SK-N-SH (cell line): ENCODE measurements around the gene SCAANT1. TPM values are rescaled to one million over a fixed set of nuclear protein-coding genes. Genes with fewer than 3 reads are reported as not detected.

Experiments
- CTCF ChIA-PET: fragments of 300-600, 350-600 bp; formaldehyde crosslinking; extraction: SDS; loops from one replicate; lab custom pipeline; 2021; lab: Yijun Ruan, JAX
- POLR2A ChIA-PET: fragments of 350-600 bp; sonication (Branson Sonifier 250); formaldehyde crosslinking; extraction: SDS; loops from one replicate; lab custom pipeline; 2020; ENCODE audit warnings: antibody characterized with exemption, inconsistent platforms; lab: Yijun Ruan, JAX
- DNase-seq: peaks from one replicate; pipeline ENCODE4 v3.0.0; 2012
- H2AFZ ChIP-seq: fragments of 200-600 bp; sonication (generic); 2 replicates; pipeline ENCODE4 v1.8.1; 2016; ENCODE audit warnings: antibody characterized with exemption, mild to moderate bottlenecking, low read depth
- H3F3A ChIP-seq: fragments of 200-600 bp; sonication (generic); replicated peaks from 2 replicates; pipeline ENCODE3; 2016; ENCODE audit warnings: antibody characterized with exemption, mild to moderate bottlenecking; ENCODE audit not compliant: insufficient read depth
- H3K27ac ChIP-seq, 2 experiments: fragments of 200-500 bp in 1 of 2; fragments of 200-600 bp in 1 of 2; sonication (Bioruptor generic) in 1 of 2; sonication (generic), shearing (Covaris generic) in 1 of 2; 2 replicates each; pipeline versions ENCODE4 v1.5.1 to v1.6.1; 2014 to 2016; ENCODE audit warnings: low read depth in 2 of 2, inconsistent platforms in 1 of 2, low read length in 1 of 2, mild to moderate bottlenecking in 1 of 2, mixed read lengths in 1 of 2
- H3K27me3 ChIP-seq: fragments of 200-600 bp; sonication (generic), shearing (Covaris generic); 2 replicates; pipeline ENCODE4 v1.6.1; 2016; ENCODE audit warnings: mixed run types; ENCODE audit not compliant: insufficient read depth
- H3K36me3 ChIP-seq, 2 experiments: fragments of 200-500 bp in 1 of 2; fragments of 200-600 bp in 1 of 2; sonication (Bioruptor generic) in 1 of 2; sonication (generic) in 1 of 2; replicated peaks in 1 of 2; 2 replicates each; pipeline versions ENCODE3 to v1.5.1; 2014 to 2016; ENCODE audit warnings: low read length in 1 of 2, mild to moderate bottlenecking in 1 of 2; ENCODE audit not compliant: insufficient read depth in 2 of 2, control insufficient read depth in 1 of 2
- H3K4me1 ChIP-seq, 2 experiments: fragments of 200-500 bp in 1 of 2; fragments of 200-600 bp in 1 of 2; sonication (Bioruptor generic) in 1 of 2; sonication (generic), shearing (Covaris generic) in 1 of 2; 2 replicates each; pipeline versions ENCODE4 v1.5.1 to v1.6.1; 2014 to 2016; ENCODE audit warnings: low read depth in 1 of 2, low read length in 1 of 2, mixed run types in 1 of 2; ENCODE audit not compliant: insufficient read depth in 2 of 2, control insufficient read depth in 1 of 2
- H3K4me2 ChIP-seq: fragments of 200-600 bp; sonication (generic), shearing (Covaris generic); 2 replicates; pipeline ENCODE4 v1.6.1; 2017; ENCODE audit warnings: mixed run types
- H3K4me3 ChIP-seq, 2 experiments: fragments of 200-500 bp in 1 of 2; fragments of 200-600 bp in 1 of 2; sonication (Bioruptor generic) in 1 of 2; sonication (generic), shearing (Covaris generic) in 1 of 2; 2 replicates each; pipeline versions ENCODE4 v1.5.1 to v1.8.1; 2014 to 2016; ENCODE audit warnings: low read depth in 2 of 2, inconsistent platforms in 1 of 2, low read length in 1 of 2, mild to moderate bottlenecking in 1 of 2, mixed read lengths in 1 of 2, moderate library complexity in 1 of 2
- H3K79me2 ChIP-seq: fragments of 200-600 bp; sonication (generic); 2 replicates; pipeline ENCODE4 v1.8.1; 2017; ENCODE audit warnings: mild to moderate bottlenecking; ENCODE audit not compliant: insufficient read depth
- H3K9ac ChIP-seq: fragments of 200-600 bp; sonication (generic); 2 replicates; pipeline ENCODE4 v1.6.1; 2017; ENCODE audit warnings: mixed run types
- H3K9me2 ChIP-seq: fragments of 200-600 bp; sonication (generic); 2 replicates; pipeline ENCODE4 v1.6.1; 2017; ENCODE audit warnings: mixed run types
- H3K9me3 ChIP-seq: fragments of 200-600 bp; sonication (generic); 2 replicates; pipeline ENCODE4 v1.6.1; 2017; ENCODE audit warnings: mixed run types, mild to moderate bottlenecking, moderate library complexity
- H4K20me1 ChIP-seq: fragments of 200-600 bp; sonication (generic); 2 replicates; pipeline ENCODE4 v1.6.1; 2017; ENCODE audit warnings: mild to moderate bottlenecking, mixed run types; ENCODE audit not compliant: insufficient read depth
- CHD2 ChIP-seq: fragments of 150-350 bp; IDR thresholded peaks from 2 replicates; pipeline ENCODE4 v1.6.1; 2018; ENCODE audit warnings: low read length; ENCODE audit not compliant: partially characterized antibody
- ELF1 ChIP-seq: IDR thresholded peaks from 2 replicates; pipeline ENCODE4 v1.4.0; 2012
- EP300 ChIP-seq, 2 experiments: IDR thresholded peaks; 2 replicates each; pipeline versions ENCODE4 v1.4.0 to v1.6.1; 2012; ENCODE audit warnings: borderline replicate concordance in 1 of 2, low read depth in 1 of 2, low read length in 1 of 2
- FOXJ3 ChIP-seq: sonication (generic); formaldehyde crosslinking; IDR thresholded peaks from 2 replicates; pipeline ENCODE4 v1.5.1; 2020; ENCODE audit warnings: mild to moderate bottlenecking, missing genetic modification reagents
- JUND ChIP-seq: IDR thresholded peaks from 2 replicates; pipeline ENCODE4 v1.4.0; 2012
- MAX ChIP-seq: IDR thresholded peaks from 2 replicates; pipeline ENCODE4 v1.4.0; 2012; ENCODE audit warnings: low read depth
- MEF2A ChIP-seq: IDR thresholded peaks from 2 replicates; pipeline ENCODE4 v1.4.0; 2012; ENCODE audit warnings: low read depth, borderline replicate concordance
- MXI1 ChIP-seq: IDR thresholded peaks from 2 replicates; pipeline ENCODE4 v1.6.1; 2012; ENCODE audit warnings: mild to moderate bottlenecking, low read depth, low read length, improper control_type of control experiment
- NFIC ChIP-seq: IDR thresholded peaks from 2 replicates; pipeline ENCODE4 v1.4.0; 2012; ENCODE audit warnings: borderline replicate concordance
- POLR2AphosphoS5 ChIP-seq: IDR thresholded peaks from 2 replicates; pipeline ENCODE4 v1.6.1; 2012; ENCODE audit warnings: low read depth, low read length
- RAD21 ChIP-seq: IDR thresholded peaks from 2 replicates; pipeline ENCODE4 v1.6.1; 2012; ENCODE audit warnings: mild to moderate bottlenecking, low read length
- RCOR1 ChIP-seq: fragments of 150-350 bp; IDR thresholded peaks from 2 replicates; pipeline ENCODE4 v1.6.1; 2017; ENCODE audit warnings: antibody characterized with exemption, low read length
- REST ChIP-seq: IDR thresholded peaks from 2 replicates; pipeline ENCODE4 v1.6.1; 2012; ENCODE audit warnings: mild to moderate bottlenecking, low read depth, low read length, moderate library complexity
- SIN3A ChIP-seq: IDR thresholded peaks from 2 replicates; pipeline ENCODE4 v1.6.1; 2012; ENCODE audit warnings: low read depth, mild to moderate bottlenecking, low read length, moderate library complexity, borderline replicate concordance
- SMC3 ChIP-seq: IDR thresholded peaks from 2 replicates; pipeline ENCODE4 v1.6.1; 2012; ENCODE audit warnings: low read depth, low read length, improper control_type of control experiment
- TAF1 ChIP-seq: IDR thresholded peaks from 2 replicates; pipeline ENCODE4 v1.6.1; 2012; ENCODE audit warnings: low read depth, mild to moderate bottlenecking, low read length, moderate library complexity, borderline replicate concordance
- TEAD4 ChIP-seq: IDR thresholded peaks from 2 replicates; pipeline ENCODE4 v1.4.0; 2012; ENCODE audit warnings: mild to moderate bottlenecking, borderline replicate concordance; ENCODE audit not compliant: insufficient read depth
- USF1 ChIP-seq: IDR thresholded peaks from 2 replicates; pipeline ENCODE4 v1.4.0; 2012; ENCODE audit warnings: low read depth, borderline replicate concordance
- USF2 ChIP-seq: fragments of 150-350 bp; IDR thresholded peaks from 2 replicates; pipeline ENCODE4 v1.6.1; 2017; ENCODE audit warnings: antibody characterized with exemption, low read length, low read depth, borderline replicate concordance
- ZBTB33 ChIP-seq: IDR thresholded peaks from 2 replicates; pipeline ENCODE4 v1.4.0; 2012; ENCODE audit warnings: low read depth, borderline replicate concordance
- WGBS: methylation state at CpG from one replicate; pipeline ENCODE4 v1.1.6; 2017; ENCODE audit warnings: low lambda C conversion rate; 5-methylcytosine and 5-hydroxymethylcytosine counted together
- polyA plus RNA-seq, 3 experiments: library from polyadenylated mRNA; depleted of rRNA; stranded (reverse); fragments of >200 nt; gene quantifications; 2 replicates each; pipeline ENCODE4 v1.2.3, GENCODE V29; 2012

SCAANT1 gene
- polyA plus RNA-seq, 1 of the 3 experiments (the other 2 are of a cell fraction), result not detected

GRCh38 chr3:63951492-63952247 is 39.5 kb upstream of the SCAANT1 start:
- H3K27ac ChIP-seq, result peak overlapping the region; percentile 64 to 69; a peak in 3 of 4 replicates

More at GRCh38 chr3:63951492-63952247, 39.5 kb upstream of the SCAANT1 start:
- H2AFZ ChIP-seq, result no peak overlapping the region
- no peaks in the 10 kb centered on the region for H3K9me3 ChIP-seq
- peaks cover 15% of the 10 kb centered on the region for H3F3A ChIP-seq
- H3K9ac ChIP-seq, result no peak overlapping the region
- ChIA-PET CTCF (interaction anchor here (0.9 to 1.6 kb wide), 4 partner anchors 10 to 51 kb away, joined by 3 to 5 read pairs (median 4); no protein-coding TSS in a partner anchor), POLR2A (no interaction called here)
- no peak for DNase-seq
- no peak overlapping the region for H3K4me3 ChIP-seq
- peaks cover 43% of the 10 kb centered on the region for H3K79me2 ChIP-seq
- peaks cover 7% of the 10 kb centered on the region; the same call in 1 of the 2 replicates for H4K20me1 ChIP-seq
- peaks cover 8 to 35% of the 10 kb centered on the region in 2 experiments for H3K4me1 ChIP-seq
- no peaks in the 10 kb centered on the region for H3K27me3 ChIP-seq
- TF ChIP-seq SMC3 (no peak), POLR2AphosphoS5 (no peak), FOXJ3 (CRISPR knock-in tag) (no peak), SIN3A (no peak), CHD2 (no peak), REST (no peak), TEAD4 (no peak), TAF1 (no peak), MEF2A (no peak), NFIC (no peak), USF2 (no peak), MXI1 (no peak), ZBTB33 (no peak), EP300 (IDR thresholded peaks at IDR 0.05; ENCODE audit: borderline replicate concordance in 1 of 2, low read depth in 1 of 2, low read length in 1 of 2) (no peak), RCOR1 (no peak), ELF1 (no peak), JUND (no peak), USF1 (no peak), MAX (no peak), RAD21 (no peak)
- no peaks in the 10 kb centered on the region for H3K9me2 ChIP-seq
- H3K4me2 ChIP-seq, result peak overlapping the region; percentile 45; the same call in 1 of the 2 replicates
- 81% methylated on average over 1 of the region's 1 CpG for WGBS
- peaks cover 0 to 5% of the 10 kb centered on the region in 2 experiments for H3K36me3 ChIP-seq
